ENCODE data around the gene AK2.
"Not testable (repeated sequence)": the region's sequence is repeated elsewhere in the genome, so short reads cannot be mapped to it uniquely, and the experiment has no call there.

The AK2 gene

GRCh38 chr1:33070628-33071027 is 33.9 kb upstream of the AK2 start:
- H3K27ac ChIP-seq (ENCODE audit: low read depth, low read length), result no peak overlapping the region
- H4K8ac ChIP-seq (ENCODE audit: low read depth, low read length), result no peak overlapping the region
- no peak overlapping the region for H2BK15ac ChIP-seq (replicated peaks; ENCODE audit: low read depth)
- no peak overlapping the region for H2BK5ac ChIP-seq (ENCODE audit: low read length)
- H2BK120ac ChIP-seq (ENCODE audit: low read depth, low read length), result no peak overlapping the region
- no peak overlapping the region for H2AK5ac ChIP-seq (ENCODE audit: low read length)
- H3K4ac ChIP-seq (ENCODE audit: low read depth, low read length), result no peak overlapping the region
- no peak overlapping the region for H3K18ac ChIP-seq (ENCODE audit: low read length)
- no peak overlapping the region for H3K56ac ChIP-seq (ENCODE audit: low read length)
- no peak overlapping the region for H3K4me3 ChIP-seq (ENCODE audit: low read length)
- no peak overlapping the region for H3K4me2 ChIP-seq (ENCODE audit: low read length)
- no peaks in the 10 kb centered on the region for H3K79me2 ChIP-seq (ENCODE audit: control insufficient read depth, insufficient read depth, low read length)
- H3K4me1 ChIP-seq (ENCODE audit: control insufficient read depth, low read depth, low read length), result no peaks in the 10 kb centered on the region
- H3K79me1 ChIP-seq (ENCODE audit: low read length), result no peaks in the 10 kb centered on the region
- H3K36me3 ChIP-seq (ENCODE audit: control insufficient read depth, insufficient read depth, low read length), result no peaks in the 10 kb centered on the region
- H3K23ac ChIP-seq (ENCODE audit: low read length), result no peak overlapping the region
- H4K5ac ChIP-seq (ENCODE audit: low read length), result no peak overlapping the region
- DNase-seq, result no peak
- no peak overlapping the region for H3K9ac ChIP-seq (ENCODE audit: low read length)
- no CpG with 5 or more reads among the region's 1 CpG for WGBS (ENCODE audit: extremely low coverage, insufficient coverage, low lambda C conversion rate)
- no peaks in the 10 kb centered on the region for H3K27me3 ChIP-seq (ENCODE audit: insufficient read depth, low read length, poor library complexity)

GRCh38 chr1:33068108-33068507 is 31.4 kb upstream of the AK2 start:
- H4K8ac ChIP-seq (ENCODE audit: low read depth, low read length); H2BK15ac ChIP-seq (replicated peaks; ENCODE audit: low read depth); H3K79me2 ChIP-seq (ENCODE audit: control insufficient read depth, insufficient read depth, low read length); H3K56ac ChIP-seq (ENCODE audit: low read length); H3K9ac ChIP-seq (ENCODE audit: low read length); H2AK5ac ChIP-seq (ENCODE audit: low read length); H3K79me1 ChIP-seq (ENCODE audit: low read length); H3K4ac ChIP-seq (ENCODE audit: low read depth, low read length); H3K23ac ChIP-seq (ENCODE audit: low read length); H3K4me1 ChIP-seq (ENCODE audit: control insufficient read depth, low read depth, low read length); H3K18ac ChIP-seq (ENCODE audit: low read length); H2BK5ac ChIP-seq (ENCODE audit: low read length); DNase-seq; H3K36me3 ChIP-seq (ENCODE audit: control insufficient read depth, insufficient read depth, low read length); H3K27ac ChIP-seq (ENCODE audit: low read depth, low read length); H3K4me2 ChIP-seq (ENCODE audit: low read length); H3K4me3 ChIP-seq (ENCODE audit: low read length); H4K5ac ChIP-seq (ENCODE audit: low read length); H3K27me3 ChIP-seq (ENCODE audit: insufficient read depth, low read length, poor library complexity); H2BK120ac ChIP-seq (ENCODE audit: low read depth, low read length): not testable (repeated sequence)
- no CpG with 5 or more reads among the region's 2 CpGs for WGBS (ENCODE audit: extremely low coverage, insufficient coverage, low lambda C conversion rate)

GRCh38 chr1:33066477-33066876 is 29.8 kb upstream of the AK2 start:
- WGBS (ENCODE audit: extremely low coverage, insufficient coverage, low lambda C conversion rate), result no CpG with 5 or more reads among the region's 3 CpGs
- H4K5ac ChIP-seq (ENCODE audit: low read length); H3K4me2 ChIP-seq (ENCODE audit: low read length); H4K8ac ChIP-seq (ENCODE audit: low read depth, low read length); H3K27me3 ChIP-seq (ENCODE audit: insufficient read depth, low read length, poor library complexity); H2BK15ac ChIP-seq (replicated peaks; ENCODE audit: low read depth); DNase-seq; H3K56ac ChIP-seq (ENCODE audit: low read length); H3K79me1 ChIP-seq (ENCODE audit: low read length); H3K18ac ChIP-seq (ENCODE audit: low read length); H3K4me3 ChIP-seq (ENCODE audit: low read length); H2BK120ac ChIP-seq (ENCODE audit: low read depth, low read length); H3K23ac ChIP-seq (ENCODE audit: low read length); H3K36me3 ChIP-seq (ENCODE audit: control insufficient read depth, insufficient read depth, low read length); H2BK5ac ChIP-seq (ENCODE audit: low read length); H2AK5ac ChIP-seq (ENCODE audit: low read length); H3K27ac ChIP-seq (ENCODE audit: low read depth, low read length); H3K9ac ChIP-seq (ENCODE audit: low read length); H3K4me1 ChIP-seq (ENCODE audit: control insufficient read depth, low read depth, low read length); H3K79me2 ChIP-seq (ENCODE audit: control insufficient read depth, insufficient read depth, low read length); H3K4ac ChIP-seq (ENCODE audit: low read depth, low read length): not testable (repeated sequence)

- Histone ChIP-seq H2BK5ac (ENCODE audit: low read length) (no peak overlapping the region), H3K27me3 (ENCODE audit: insufficient read depth, low read length, poor library complexity) (no peaks in the 10 kb centered on the region)
- WGBS (ENCODE audit: extremely low coverage, insufficient coverage, low lambda C conversion rate), result no CpG with 5 or more reads among the region's 10 CpGs
Observed at GRCh38 chr1:33065301-33065700, 28.6 kb upstream of the AK2 start.

GRCh38 chr1:33064284-33064683 is 27.6 kb upstream of the AK2 start:
- H3K36me3 ChIP-seq (ENCODE audit: control insufficient read depth, insufficient read depth, low read length); H3K9ac ChIP-seq (ENCODE audit: low read length); H2AK5ac ChIP-seq (ENCODE audit: low read length); H2BK15ac ChIP-seq (replicated peaks; ENCODE audit: low read depth); H3K18ac ChIP-seq (ENCODE audit: low read length); H3K4ac ChIP-seq (ENCODE audit: low read depth, low read length); H3K27ac ChIP-seq (ENCODE audit: low read depth, low read length); H3K4me2 ChIP-seq (ENCODE audit: low read length); H3K4me1 ChIP-seq (ENCODE audit: control insufficient read depth, low read depth, low read length); H3K27me3 ChIP-seq (ENCODE audit: insufficient read depth, low read length, poor library complexity); H2BK120ac ChIP-seq (ENCODE audit: low read depth, low read length); H3K79me1 ChIP-seq (ENCODE audit: low read length); H4K8ac ChIP-seq (ENCODE audit: low read depth, low read length); H4K5ac ChIP-seq (ENCODE audit: low read length); H3K23ac ChIP-seq (ENCODE audit: low read length); H3K79me2 ChIP-seq (ENCODE audit: control insufficient read depth, insufficient read depth, low read length); H3K4me3 ChIP-seq (ENCODE audit: low read length); H2BK5ac ChIP-seq (ENCODE audit: low read length); H3K56ac ChIP-seq (ENCODE audit: low read length): not testable (repeated sequence)
- WGBS (ENCODE audit: extremely low coverage, insufficient coverage, low lambda C conversion rate), result no CpG with 5 or more reads among the region's 9 CpGs
- DNase-seq, result peak; percentile 26

More at GRCh38 chr1:33065301-33065700, 28.6 kb upstream of the AK2 start:
- Histone ChIP-seq H3K23ac (ENCODE audit: low read length) (no peak overlapping the region), H2BK15ac (replicated peaks; ENCODE audit: low read depth) (no peak overlapping the region), H3K56ac (ENCODE audit: low read length) (no peak overlapping the region), H4K8ac (ENCODE audit: low read depth, low read length) (no peak overlapping the region), H2AK5ac (ENCODE audit: low read length) (no peak overlapping the region), H3K4me2 (ENCODE audit: low read length) (no peak overlapping the region), H3K27ac (ENCODE audit: low read depth, low read length) (no peak overlapping the region), H3K18ac (ENCODE audit: low read length) (no peak overlapping the region), H2BK120ac (ENCODE audit: low read depth, low read length) (no peak overlapping the region), H3K9ac (ENCODE audit: low read length) (no peak overlapping the region), H3K36me3 (ENCODE audit: control insufficient read depth, insufficient read depth, low read length) (no peaks in the 10 kb centered on the region), H3K79me1 (ENCODE audit: low read length) (no peaks in the 10 kb centered on the region), H3K4me1 (ENCODE audit: control insufficient read depth, low read depth, low read length) (no peaks in the 10 kb centered on the region), H3K4me3 (ENCODE audit: low read length) (no peak overlapping the region), H3K79me2 (ENCODE audit: control insufficient read depth, insufficient read depth, low read length) (no peaks in the 10 kb centered on the region), H4K5ac (ENCODE audit: low read length) (no peak overlapping the region), H3K4ac (ENCODE audit: low read depth, low read length) (no peak overlapping the region)
- DNase-seq, result no peak

- H2BK5ac ChIP-seq (ENCODE audit: low read length), result no peak overlapping the region
- H3K4me1 ChIP-seq (ENCODE audit: control insufficient read depth, low read depth, low read length), result no peaks in the 10 kb centered on the region
- no peak overlapping the region for H3K4ac ChIP-seq (ENCODE audit: low read depth, low read length)
- H4K5ac ChIP-seq (ENCODE audit: low read length), result no peak overlapping the region
- no peak overlapping the region for H3K4me2 ChIP-seq (ENCODE audit: low read length)
- H3K9ac ChIP-seq (ENCODE audit: low read length), result no peak overlapping the region
- H3K4me3 ChIP-seq (ENCODE audit: low read length), result no peak overlapping the region
- H3K36me3 ChIP-seq (ENCODE audit: control insufficient read depth, insufficient read depth, low read length), result no peaks in the 10 kb centered on the region
- H3K79me2 ChIP-seq (ENCODE audit: control insufficient read depth, insufficient read depth, low read length), result no peaks in the 10 kb centered on the region
- no peak overlapping the region for H4K8ac ChIP-seq (ENCODE audit: low read depth, low read length)
- no peak overlapping the region for H2BK120ac ChIP-seq (ENCODE audit: low read depth, low read length)
- H2AK5ac ChIP-seq (ENCODE audit: low read length), result no peak overlapping the region
- H3K23ac ChIP-seq (ENCODE audit: low read length), result no peak overlapping the region
- no peak overlapping the region for H2BK15ac ChIP-seq (replicated peaks; ENCODE audit: low read depth)
- no peak overlapping the region for H3K56ac ChIP-seq (ENCODE audit: low read length)
- no peaks in the 10 kb centered on the region for H3K27me3 ChIP-seq (ENCODE audit: insufficient read depth, low read length, poor library complexity)
- no peak overlapping the region for H3K18ac ChIP-seq (ENCODE audit: low read length)
- no peak for DNase-seq
- no peaks in the 10 kb centered on the region for H3K79me1 ChIP-seq (ENCODE audit: low read length)
- no peak overlapping the region for H3K27ac ChIP-seq (ENCODE audit: low read depth, low read length)
Observed at GRCh38 chr1:33061834-33062233, 25.2 kb upstream of the AK2 start.

Data from mesendoderm (in vitro differentiated cells).